WTC11 (cell line): ENCODE measurements around the gene HOXA7. TPM values are rescaled to one million over a fixed set of nuclear protein-coding genes. Genes with fewer than 3 reads are reported as not detected.

Experiments used
- ATAC-seq: fragments of 200-7000 bp; cut with Tn5 transposase; 2 replicates; pipeline ENCODE4 v1.10.0; 2021; ENCODE audit warnings: mild to moderate bottlenecking, moderate library complexity
- CTCF ChIA-PET: fragments of 300-600 bp; sonication (Branson Sonifier 250); formaldehyde crosslinking; loops from one replicate; lab custom pipeline; 2021; ENCODE audit warnings: antibody characterized with exemption; lab: Charles Lee
- POLR2A ChIA-PET: fragments of 350-600 bp; sonication (Branson Sonifier 250); formaldehyde crosslinking; loops from one replicate; lab custom pipeline; 2021; ENCODE audit warnings: antibody characterized with exemption; lab: Charles Lee
- DNase-seq: peaks from one replicate; pipeline ENCODE4 v3.0.0; 2021; ENCODE audit warnings: low spot score
- H3K27ac Mint-ChIP-seq: 2 replicates; pipeline ENCODE4 v1.8.0; 2021; ENCODE audit warnings: mixed read lengths
- H3K27me3 Mint-ChIP-seq: 2 replicates; pipeline ENCODE4 v1.8.0; 2021; ENCODE audit warnings: low read depth, mild to moderate bottlenecking, moderate library complexity, mixed read lengths
- H3K36me3 Mint-ChIP-seq: 2 replicates; pipeline ENCODE4 v1.8.0; 2021; ENCODE audit warnings: mixed read lengths
- H3K4me1 Mint-ChIP-seq: 2 replicates; pipeline ENCODE4 v1.8.0; 2022; ENCODE audit warnings: mixed read lengths
- H3K4me3 Mint-ChIP-seq: 2 replicates; pipeline ENCODE4 v1.8.0; 2021; ENCODE audit warnings: mild to moderate bottlenecking, moderate library complexity, mixed read lengths
- H3K9me3 Mint-ChIP-seq: 2 replicates; pipeline ENCODE4 v1.8.0; 2021; ENCODE audit warnings: mixed read lengths
- CDX4 ChIP-seq: fragments of 250-450 bp; sonication (Bioruptor Pico); IDR thresholded peaks from 2 replicates; pipeline ENCODE4 v1.9.0; 2021; ENCODE audit warnings: moderate library complexity, mild to moderate bottlenecking, inconsistent platforms, borderline replicate concordance
- FOXK1 ChIP-seq: sonication (generic); formaldehyde crosslinking; IDR thresholded peaks from 2 replicates; pipeline ENCODE4 v1.8.0; 2022; ENCODE audit warnings: mild to moderate bottlenecking, moderate library complexity, missing genetic modification reagents
- FOXP4 ChIP-seq: sonication (generic); formaldehyde crosslinking; IDR thresholded peaks from 2 replicates; pipeline ENCODE4 v1.8.0; 2022; ENCODE audit warnings: mild to moderate bottlenecking, missing genetic modification reagents
- GTF2I ChIP-seq: fragments of 250-450 bp; sonication (Bioruptor Pico); conservative IDR thresholded peaks from 2 replicates; pipeline ENCODE4 v1.4.0; 2021; ENCODE audit warnings: mild to moderate bottlenecking
- KAT7 ChIP-seq: sonication (generic); formaldehyde crosslinking; IDR thresholded peaks from 2 replicates; pipeline ENCODE4 v1.8.1; 2023; ENCODE audit warnings: missing genetic modification reagents, mild to moderate bottlenecking, borderline replicate concordance
- MYBL2 ChIP-seq: sonication (generic); formaldehyde crosslinking; IDR thresholded peaks from 2 replicates; pipeline ENCODE4 v1.8.1; 2023; ENCODE audit warnings: mild to moderate bottlenecking, moderate library complexity, missing genetic modification reagents
- NR1H2 ChIP-seq: sonication (generic); formaldehyde crosslinking; IDR thresholded peaks from 2 replicates; pipeline ENCODE4 v1.9.0; 2021; ENCODE audit warnings: mild to moderate bottlenecking, moderate library complexity, missing genetic modification reagents
- PRDM15 ChIP-seq: sonication (generic); formaldehyde crosslinking; IDR thresholded peaks from 2 replicates; pipeline ENCODE4 v1.8.0; 2022; ENCODE audit warnings: missing genetic modification reagents
- PREB ChIP-seq: sonication (generic); formaldehyde crosslinking; IDR thresholded peaks from 2 replicates; pipeline ENCODE4 v1.8.1; 2022; ENCODE audit warnings: mild to moderate bottlenecking, missing genetic modification reagents, moderate library complexity, borderline replicate concordance
- SP1 ChIP-seq: sonication (generic); formaldehyde crosslinking; conservative IDR thresholded peaks from 2 replicates; pipeline ENCODE4 v1.8.1; 2022; ENCODE audit warnings: missing genetic modification reagents
- TP53 ChIP-seq: sonication (generic); formaldehyde crosslinking; IDR thresholded peaks from 2 replicates; pipeline ENCODE4 v1.8.1; 2023; ENCODE audit warnings: mild to moderate bottlenecking, missing genetic modification reagents
- USF2 ChIP-seq: sonication (generic); formaldehyde crosslinking; IDR thresholded peaks from 2 replicates; pipeline ENCODE4 v1.8.1; 2023; ENCODE audit warnings: mild to moderate bottlenecking, missing genetic modification reagents, moderate library complexity
- ZNF396 ChIP-seq: fragments of 250-450 bp; sonication (Bioruptor Pico); IDR thresholded peaks from 2 replicates; pipeline ENCODE4 v1.8.0; 2021; ENCODE audit warnings: mild to moderate bottlenecking, moderate library complexity, borderline replicate concordance
- ZNF416 ChIP-seq: fragments of 250-450 bp; sonication (Bioruptor Pico); IDR thresholded peaks from 2 replicates; pipeline ENCODE4 v1.9.0; 2021; ENCODE audit warnings: mild to moderate bottlenecking, inconsistent platforms
- total RNA-seq: library from RNA; stranded (reverse); gene quantifications from 3 replicates; pipeline ENCODE4 v1.2.3, GENCODE V29; 2021
- TF ChIP-seq, protein P1 (sequence below): fragments of 250-450 bp; sonication (Bioruptor Pico); IDR thresholded peaks from 2 replicates; pipeline ENCODE4 v1.9.0; 2021; ENCODE audit warnings: mild to moderate bottlenecking
- TF ChIP-seq, protein P2 (sequence below): sonication (generic); formaldehyde crosslinking; IDR thresholded peaks from 2 replicates; pipeline ENCODE4 v1.8.0; 2023; ENCODE audit warnings: missing genetic modification reagents, mild to moderate bottlenecking, borderline replicate concordance

The HOXA7 gene
- total RNA-seq, 1 experiment from 2014 or later: not detected

DNA sequence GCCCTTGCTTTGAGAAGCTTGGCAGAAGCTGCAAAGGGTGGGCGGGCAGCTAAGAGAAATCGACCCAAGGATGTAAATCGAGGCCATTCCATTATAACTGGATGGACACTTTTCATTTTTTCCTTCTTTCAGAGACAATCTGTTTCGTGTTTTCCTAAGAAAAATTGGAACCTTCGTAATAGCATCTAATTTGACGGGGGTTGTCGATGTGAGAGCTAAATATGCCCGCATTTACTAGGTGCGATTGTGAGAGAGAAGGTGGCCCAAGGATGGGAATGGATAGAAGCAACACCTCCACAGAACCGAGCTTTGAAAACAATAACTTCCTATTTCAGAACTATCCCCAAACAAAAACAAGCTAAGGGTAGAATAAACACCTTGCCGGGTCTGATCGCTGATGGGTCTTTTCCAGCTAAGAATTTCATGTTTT is 25.1 kb downstream of the HOXA7 start (continued):
- TF ChIP-seq CDX4 (CRISPR knock-in tag): no peak
- no peak for TF ChIP-seq PREB (CRISPR knock-in tag)
- no peak for TF ChIP-seq MYBL2 (CRISPR knock-in tag)
- TF ChIP-seq ZNF396 (CRISPR knock-in tag): no peak
- TF ChIP-seq ZNF416: no peak
- TF ChIP-seq GTF2I (CRISPR knock-in tag): no peak
- TF ChIP-seq, protein P1, sequence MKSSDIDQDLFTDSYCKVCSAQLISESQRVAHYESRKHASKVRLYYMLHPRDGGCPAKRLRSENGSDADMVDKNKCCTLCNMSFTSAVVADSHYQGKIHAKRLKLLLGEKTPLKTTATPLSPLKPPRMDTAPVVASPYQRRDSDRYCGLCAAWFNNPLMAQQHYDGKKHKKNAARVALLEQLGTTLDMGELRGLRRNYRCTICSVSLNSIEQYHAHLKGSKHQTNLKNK: no peak
- no peak for TF ChIP-seq TP53 (CRISPR knock-in tag)

DNA sequence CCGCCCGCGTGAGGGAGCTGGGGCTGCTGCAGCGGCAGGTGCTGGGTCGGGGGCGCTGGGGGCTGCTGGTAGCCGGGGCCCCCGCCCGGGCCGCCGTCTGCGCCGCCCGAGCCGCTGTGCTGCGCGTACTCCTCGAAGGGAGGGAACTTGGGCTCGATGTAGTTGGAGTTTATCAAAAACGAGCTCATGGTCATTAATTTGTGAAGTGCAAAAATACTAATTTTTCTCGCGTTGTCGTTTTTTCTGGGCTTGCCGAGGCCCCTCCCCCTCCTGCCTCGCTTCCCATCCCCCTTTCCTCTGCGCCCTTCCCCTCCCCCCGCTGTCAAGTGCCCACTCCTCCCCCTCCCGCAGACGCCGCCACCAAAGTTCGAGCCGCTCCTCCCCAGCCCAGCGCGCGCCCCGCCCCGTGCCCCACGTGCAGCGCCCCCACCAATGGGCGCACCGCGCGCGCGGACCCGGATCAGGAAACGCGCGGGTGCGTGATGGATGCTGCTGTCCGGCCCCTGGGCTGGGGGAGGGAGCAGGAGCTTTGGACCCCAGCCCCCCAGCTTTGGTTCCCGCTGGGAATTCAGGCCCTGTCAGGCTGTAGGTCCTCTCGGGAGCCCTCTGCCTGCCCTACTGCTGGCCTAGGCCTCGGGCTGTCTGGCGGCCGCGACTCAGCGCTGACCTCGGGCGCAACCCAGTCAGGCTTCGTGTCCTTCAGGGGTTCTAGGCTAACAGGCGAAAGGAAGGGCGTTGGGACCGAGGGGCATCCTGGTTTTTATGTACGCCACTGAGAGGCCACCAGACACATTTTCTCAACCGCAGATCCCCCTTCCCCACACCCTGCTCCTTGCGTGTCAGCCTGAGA is 25.7 kb downstream of the HOXA7 start, which contains the start of gene HOXA4:
TSS of gene HOXA4 (minus strand) at position 218 of the 850 bp plus-strand sequence. CDS start at position 194, 24 bp downstream.
- H3K4me1 Mint-ChIP-seq: peaks cover 9% of the 10 kb centered on the region; the same call in 1 of the 2 replicates
- peaks cover 96% of the 10 kb centered on the region for H3K27me3 Mint-ChIP-seq
- ChIA-PET POLR2A (interaction anchor here (0.8 kb wide), 1 partner anchor 258 kb away, joined by 3 read pairs; no protein-coding TSS in a partner anchor), CTCF (interaction anchor here (0.9 to 2.6 kb wide), 6 partner anchors 12 to 449 kb away, joined by 3 to 7 read pairs (median 4); partner anchors contain the start of gene HOXA5)
- H3K36me3 Mint-ChIP-seq: no peaks in the 10 kb centered on the region; the same call in 1 of the 2 replicates
- DNase-seq: peak; percentile 86
- H3K9me3 Mint-ChIP-seq: no peaks in the 10 kb centered on the region
- H3K4me3 Mint-ChIP-seq: peak within 1 kb of the TSS; percentile 57
- no peak within 1 kb of the TSS for H3K27ac Mint-ChIP-seq
- ATAC-seq: peak; percentile 86
- TF ChIP-seq FOXK1 (CRISPR knock-in tag) (no peak), KAT7 (CRISPR knock-in tag) (no peak), PRDM15 (CRISPR knock-in tag) (no peak), SP1 (CRISPR knock-in tag) (peak; percentile 69), USF2 (CRISPR knock-in tag) (peak; percentile 96), NR1H2 (CRISPR knock-in tag) (no peak), CDX4 (CRISPR knock-in tag) (no peak), FOXP4 (CRISPR knock-in tag) (peak; percentile 56; the same call in 1 of the 2 replicates)
- TF ChIP-seq, protein P2, sequence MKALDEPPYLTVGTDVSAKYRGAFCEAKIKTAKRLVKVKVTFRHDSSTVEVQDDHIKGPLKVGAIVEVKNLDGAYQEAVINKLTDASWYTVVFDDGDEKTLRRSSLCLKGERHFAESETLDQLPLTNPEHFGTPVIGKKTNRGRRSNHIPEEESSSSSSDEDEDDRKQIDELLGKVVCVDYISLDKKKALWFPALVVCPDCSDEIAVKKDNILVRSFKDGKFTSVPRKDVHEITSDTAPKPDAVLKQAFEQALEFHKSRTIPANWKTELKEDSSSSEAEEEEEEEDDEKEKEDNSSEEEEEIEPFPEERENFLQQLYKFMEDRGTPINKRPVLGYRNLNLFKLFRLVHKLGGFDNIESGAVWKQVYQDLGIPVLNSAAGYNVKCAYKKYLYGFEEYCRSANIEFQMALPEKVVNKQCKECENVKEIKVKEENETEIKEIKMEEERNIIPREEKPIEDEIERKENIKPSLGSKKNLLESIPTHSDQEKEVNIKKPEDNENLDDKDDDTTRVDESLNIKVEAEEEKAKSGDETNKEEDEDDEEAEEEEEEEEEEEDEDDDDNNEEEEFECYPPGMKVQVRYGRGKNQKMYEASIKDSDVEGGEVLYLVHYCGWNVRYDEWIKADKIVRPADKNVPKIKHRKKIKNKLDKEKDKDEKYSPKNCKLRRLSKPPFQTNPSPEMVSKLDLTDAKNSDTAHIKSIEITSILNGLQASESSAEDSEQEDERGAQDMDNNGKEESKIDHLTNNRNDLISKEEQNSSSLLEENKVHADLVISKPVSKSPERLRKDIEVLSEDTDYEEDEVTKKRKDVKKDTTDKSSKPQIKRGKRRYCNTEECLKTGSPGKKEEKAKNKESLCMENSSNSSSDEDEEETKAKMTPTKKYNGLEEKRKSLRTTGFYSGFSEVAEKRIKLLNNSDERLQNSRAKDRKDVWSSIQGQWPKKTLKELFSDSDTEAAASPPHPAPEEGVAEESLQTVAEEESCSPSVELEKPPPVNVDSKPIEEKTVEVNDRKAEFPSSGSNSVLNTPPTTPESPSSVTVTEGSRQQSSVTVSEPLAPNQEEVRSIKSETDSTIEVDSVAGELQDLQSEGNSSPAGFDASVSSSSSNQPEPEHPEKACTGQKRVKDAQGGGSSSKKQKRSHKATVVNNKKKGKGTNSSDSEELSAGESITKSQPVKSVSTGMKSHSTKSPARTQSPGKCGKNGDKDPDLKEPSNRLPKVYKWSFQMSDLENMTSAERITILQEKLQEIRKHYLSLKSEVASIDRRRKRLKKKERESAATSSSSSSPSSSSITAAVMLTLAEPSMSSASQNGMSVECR: peak; percentile 50; the same call in 1 of the 2 replicates
